Osteoblast (primary cell): ENCODE results near the gene CDC42BPA. TPM values are rescaled to one million over a fixed set of nuclear protein-coding genes. Genes with fewer than 3 reads are reported as not detected.

ENCODE experiments used
- DNase-seq: peaks from one replicate; pipeline ENCODE4 v3.0.0; 2011; ENCODE audit warnings: low spot score, mixed read lengths; ENCODE audit not compliant: insufficient read length; ENCODE audit errors: missing footprints
- H2AFZ ChIP-seq: 2 replicates; pipeline ENCODE4 v1.6.0; 2011; ENCODE audit warnings: mild to moderate bottlenecking, low read length
- H3K27ac ChIP-seq: 2 replicates; pipeline ENCODE4 v1.5.1; 2011; ENCODE audit warnings: mild to moderate bottlenecking, low read depth, low read length, moderate library complexity
- H3K27me3 ChIP-seq: 2 replicates; pipeline ENCODE4 v1.6.0; 2012; ENCODE audit warnings: mild to moderate bottlenecking, control low read depth, inconsistent platforms, low read length, moderate library complexity; ENCODE audit not compliant: insufficient read depth
- H3K36me3 ChIP-seq: 2 replicates; pipeline ENCODE4 v1.5.1; 2011; ENCODE audit warnings: mild to moderate bottlenecking, low read length, control low read depth, moderate library complexity; ENCODE audit not compliant: insufficient read depth
- H3K4me1 ChIP-seq: 2 replicates; pipeline ENCODE4 v1.5.1; 2011; ENCODE audit warnings: mild to moderate bottlenecking, low read length, control low read depth, moderate library complexity; ENCODE audit not compliant: insufficient read depth
- H3K4me2 ChIP-seq: 2 replicates; pipeline ENCODE4 v1.6.0; 2011; ENCODE audit warnings: mild to moderate bottlenecking, low read length; ENCODE audit not compliant: insufficient read depth
- H3K4me3 ChIP-seq: fragments of 200-600 bp; sonication (generic); 3 replicates; pipeline ENCODE4 v1.5.1; 2012; ENCODE audit warnings: mild to moderate bottlenecking, low read length, inconsistent platforms; ENCODE audit not compliant: insufficient read depth
- H3K79me2 ChIP-seq: 2 replicates; pipeline ENCODE4 v1.6.0; 2012; ENCODE audit warnings: mild to moderate bottlenecking, low read length, control low read depth, inconsistent platforms; ENCODE audit not compliant: insufficient read depth
- H3K9me3 ChIP-seq: 2 replicates; pipeline ENCODE4 v1.5.1; 2011; ENCODE audit warnings: low read depth, low read length, control low read depth
- H4K20me1 ChIP-seq: 2 replicates; pipeline ENCODE4 v1.6.0; 2012; ENCODE audit warnings: mild to moderate bottlenecking, low read length, control low read depth; ENCODE audit not compliant: insufficient read depth
- CTCF ChIP-seq: IDR thresholded peaks from 2 replicates; pipeline ENCODE4 v1.5.1; 2011; ENCODE audit warnings: mild to moderate bottlenecking, low read depth, low read length, moderate library complexity; ENCODE audit errors: extremely low read depth
- total RNA-seq: library from RNA; depleted of rRNA; stranded (reverse); fragments of >200 nt; gene quantifications from 2 replicates; pipeline ENCODE4 v1.2.3, GENCODE V29; 2012

CDC42BPA gene
- total RNA-seq, 1 donor: 77.8 TPM

- no peak for DNase-seq
- peaks cover under 1% of the 10 kb centered on the region for H3K4me1 ChIP-seq
- no peaks in the 10 kb centered on the region for H4K20me1 ChIP-seq
- no peak overlapping the region for H3K4me3 ChIP-seq
- H3K4me2 ChIP-seq: no peak overlapping the region
- H3K36me3 ChIP-seq: no peaks in the 10 kb centered on the region
- no peaks in the 10 kb centered on the region for H3K9me3 ChIP-seq
- no peak for TF ChIP-seq CTCF
- no peak overlapping the region for H2AFZ ChIP-seq
- H3K27me3 ChIP-seq: no peaks in the 10 kb centered on the region
- H3K79me2 ChIP-seq: no peaks in the 10 kb centered on the region
- no peak overlapping the region for H3K27ac ChIP-seq
Measured at GRCh38 chr1:227364657-227365056, 46.4 kb upstream of the CDC42BPA start.

- Histone ChIP-seq H3K4me2 (no peak overlapping the region), H3K4me1 (no peaks in the 10 kb centered on the region), H3K9me3 (no peaks in the 10 kb centered on the region), H2AFZ (no peak overlapping the region), H3K36me3 (no peaks in the 10 kb centered on the region), H3K4me3 (no peak overlapping the region), H3K79me2 (no peaks in the 10 kb centered on the region), H3K27me3 (no peaks in the 10 kb centered on the region), H4K20me1 (no peaks in the 10 kb centered on the region), H3K27ac (no peak overlapping the region)
- TF ChIP-seq CTCF: no peak
- DNase-seq: no peak
Measured at GRCh38 chr1:227363825-227364224, 45.5 kb upstream of the CDC42BPA start.

DNA sequence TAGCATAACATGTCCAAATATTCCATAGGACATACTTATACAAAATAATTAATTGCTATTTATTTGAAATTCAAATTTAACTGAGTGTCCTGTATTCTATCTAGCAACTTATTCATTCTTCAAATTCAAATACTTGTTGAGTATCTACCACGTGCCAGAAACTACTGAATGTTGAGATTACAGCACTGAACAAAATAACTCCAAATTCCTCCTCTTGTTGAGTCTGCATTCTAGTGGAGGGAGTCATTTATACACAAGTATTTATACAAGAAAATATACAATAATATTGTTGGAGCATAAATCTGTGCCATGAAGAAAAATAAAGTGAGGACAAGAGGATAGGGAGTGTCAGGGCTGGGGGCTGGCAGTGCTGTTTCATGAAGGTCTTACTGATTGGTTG, 43.7 kb upstream of the CDC42BPA start:
- no peaks in the 10 kb centered on the region for H3K27me3 ChIP-seq
- H3K9me3 ChIP-seq: no peaks in the 10 kb centered on the region
- H2AFZ ChIP-seq: no peak overlapping the region
- H3K36me3 ChIP-seq: no peaks in the 10 kb centered on the region
- no peak overlapping the region for H3K27ac ChIP-seq
- no peak for DNase-seq
- no peaks in the 10 kb centered on the region for H4K20me1 ChIP-seq
- no peaks in the 10 kb centered on the region for H3K79me2 ChIP-seq
- TF ChIP-seq CTCF: no peak
- H3K4me3 ChIP-seq: no peak overlapping the region
- H3K4me1 ChIP-seq: peaks cover 9% of the 10 kb centered on the region
- no peak overlapping the region for H3K4me2 ChIP-seq

GRCh38 chr1:227357927-227358302, 39.6 kb upstream of the CDC42BPA start:
- no peaks in the 10 kb centered on the region for H3K9me3 ChIP-seq
- H3K27me3 ChIP-seq: no peaks in the 10 kb centered on the region
- TF ChIP-seq CTCF: no peak
- H3K79me2 ChIP-seq: no peaks in the 10 kb centered on the region
- no peak for DNase-seq
- H4K20me1 ChIP-seq: no peaks in the 10 kb centered on the region
- peaks cover 16% of the 10 kb centered on the region for H3K4me1 ChIP-seq
- peak overlapping the region; percentile 71 for H3K4me2 ChIP-seq
- H3K4me3 ChIP-seq: no peak overlapping the region
- H3K36me3 ChIP-seq: no peaks in the 10 kb centered on the region
- H3K27ac ChIP-seq: peak overlapping the region; percentile 32
- no peak overlapping the region for H2AFZ ChIP-seq
